HepG2 (cell line): ENCODE data around the gene ELF1. TPM values are rescaled to one million over a fixed set of nuclear protein-coding genes. Genes with fewer than 3 reads are reported as not detected.

ENCODE experiments used
- ATAC-seq: fragments of 200-7000 bp; cut with Tn5 transposase; 3 replicates; pipeline ENCODE4 v1.9.1; 2020; ENCODE audit warnings: mild to moderate bottlenecking, moderate library complexity
- BruUV-seq: library from RNA; stranded (reverse); fragments of 400-500 nt; replicated peaks from 2 replicates; lab custom pipeline; 2021; lab: Mats Ljungman, UMichigan
- CTCF ChIA-PET: fragments of 300-600 bp; formaldehyde crosslinking; extraction: SDS; loops from one replicate; lab custom pipeline; 2021; ENCODE audit warnings: low total read pairs, inconsistent platforms, low intra/inter-chr PET ratio; lab: Yijun Ruan, JAX
- POLR2A ChIA-PET: fragments of 350-600 bp; sonication (Branson Sonifier 250); formaldehyde crosslinking; loops from one replicate; lab custom pipeline; 2020; ENCODE audit warnings: antibody characterized with exemption, inconsistent platforms; lab: Yijun Ruan, JAX
- DNase-seq: peaks from one replicate; pipeline ENCODE4 v3.0.0-alpha.2; 2015; ENCODE audit warnings: low spot score
- FAIRE-seq: peaks from 3 replicates; lab custom pipeline; 2011; peaks lifted over from hg19 to GRCh38; lab: Jason Lieb, UNC
- H2AFZ ChIP-seq: one replicate; pipeline ENCODE4 v1.6.1; 2011; ENCODE audit warnings: low read length, inconsistent platforms
- H3K27ac ChIP-seq: fragments of 300-600 bp; 3 replicates; pipeline ENCODE4 v1.8.0; 2011; ENCODE audit warnings: mixed run types, mild to moderate bottlenecking, mixed read lengths, low read length, inconsistent platforms; ENCODE audit not compliant: insufficient read depth; ENCODE audit errors: extremely low read length
- H3K27me3 ChIP-seq, 2 experiments: fragments of 200-600 bp in 1 of 2; 2 replicates in 1 of 2; 3 replicates in 1 of 2; pipeline versions ENCODE4 v1.6.0 to v1.8.0; 2011; ENCODE audit warnings: low read length in 2 of 2, mild to moderate bottlenecking in 2 of 2, moderate library complexity in 2 of 2, inconsistent platforms in 1 of 2; ENCODE audit not compliant: insufficient read depth in 2 of 2, control insufficient read depth in 1 of 2
- H3K36me3 ChIP-seq, 2 experiments: fragments of 200-600 bp in 1 of 2; replicated peaks in 1 of 2; 2 replicates in 1 of 2; 3 replicates in 1 of 2; pipeline versions ENCODE4 v1.5.1 to v1.8.0; 2011; ENCODE audit warnings: low read length in 2 of 2, inconsistent platforms in 1 of 2; ENCODE audit not compliant: insufficient read depth in 2 of 2, control insufficient read depth in 1 of 2
- H3K4me1 ChIP-seq: 2 replicates; pipeline ENCODE4 v1.5.1; 2012; ENCODE audit warnings: low read length, inconsistent platforms; ENCODE audit not compliant: insufficient read depth
- H3K4me2 ChIP-seq: 2 replicates; pipeline ENCODE4 v1.6.0; 2011; ENCODE audit warnings: low read depth, low read length, inconsistent platforms
- H3K4me3 ChIP-seq, 3 experiments: fragments of 200-600 bp in 1 of 3; sonication (generic), shearing (Covaris generic) in 1 of 3; replicated peaks in 1 of 3; 2 replicates each; pipeline ENCODE4 v1.5.1; 2011 to 2016; ENCODE audit warnings: low read length in 3 of 3, inconsistent platforms in 2 of 3, low read depth in 2 of 3, mild to moderate bottlenecking in 2 of 3, control low read depth in 1 of 3, mixed read lengths in 1 of 3; ENCODE audit not compliant: insufficient read depth in 1 of 3
- H3K79me2 ChIP-seq: one replicate; pipeline ENCODE4 v1.6.1; 2011; ENCODE audit warnings: low read length, inconsistent platforms; ENCODE audit not compliant: insufficient read depth
- H3K9ac ChIP-seq: 2 replicates; pipeline ENCODE4 v1.6.0; 2011; ENCODE audit warnings: mild to moderate bottlenecking, low read depth, low read length, inconsistent platforms; ENCODE audit not compliant: insufficient read depth
- H3K9me3 ChIP-seq: 2 replicates; pipeline ENCODE4 v1.5.1; 2012; ENCODE audit warnings: mild to moderate bottlenecking, low read length
- H4K20me1 ChIP-seq: 2 replicates; pipeline ENCODE4 v1.6.0; 2011; ENCODE audit warnings: inconsistent platforms, mild to moderate bottlenecking, low read length, moderate library complexity; ENCODE audit not compliant: insufficient read depth
- ATM ChIP-seq: fragments of 450-650 bp; IDR thresholded peaks from 2 replicates; pipeline ENCODE4 v1.7.1; 2017; ENCODE audit warnings: mild to moderate bottlenecking, borderline replicate concordance
- ETV5 ChIP-seq: IDR thresholded peaks from 2 replicates; pipeline ENCODE4 v1.6.1; 2018; ENCODE audit warnings: missing biosample characterization, missing genetic modification reagents, inconsistent platforms, borderline replicate concordance
- HMG20B ChIP-seq: conservative IDR thresholded peaks from 2 replicates; pipeline ENCODE4 v1.6.1; 2016; ENCODE audit warnings: missing genetic modification reagents, missing compliant biosample characterization
- MIXL1 ChIP-seq: IDR thresholded peaks from 2 replicates; pipeline ENCODE4 v1.6.1; 2016
- POLR2G ChIP-seq: fragments of 200-400 bp; formaldehyde crosslinking; IDR thresholded peaks from 2 replicates; pipeline ENCODE4 v1.6.1; 2018; ENCODE audit warnings: mild to moderate bottlenecking, low read depth, low read length, moderate library complexity
- WGBS: methylation state at CpG from one replicate; pipeline ENCODE4 v1.1.6; 2017; ENCODE audit warnings: low lambda C conversion rate; 5-methylcytosine and 5-hydroxymethylcytosine counted together
- in situ Hi-C: cut with HindIII; loops from 2 replicates; pipeline ENCODE4 v1.10.0; 2017; ENCODE audit warnings: low pct_unique_long_range_greater_than_20kb; ENCODE audit not compliant: extremely low pct_ligation_motif_present
- intact Hi-C: fragments of 100-400 bp; cut with micrococcal nuclease; formaldehyde crosslinking; loops from one replicate; pipeline ENCODE4 v1.10.0; 2022; ENCODE audit not compliant: unreplicated experiment
- polyA plus RNA-seq, 8 experiments: library from polyadenylated mRNA; depleted of rRNA in 3 of 8; stranded (reverse) in 7 of 8; unstranded in 1 of 8; fragments of >200 nt; fragmentation: Illumina TruSeq in 4 of 8; extraction: Trizol in 4 of 8; gene quantifications; 2 replicates each; pipeline versions ENCODE4 v1.2.1 to v1.2.3, GENCODE V29; 2011 to 2016; ENCODE audit warnings: low read depth in 4 of 8, missing spikeins in 1 of 8, mixed read lengths in 1 of 8; ENCODE audit not compliant: insufficient read depth in 1 of 8
- total RNA-seq, 5 experiments: library from RNA; depleted of rRNA; stranded (reverse); fragments of >200 nt; fragmentation: Illumina TruSeq; extraction: Trizol; gene quantifications; 2 replicates each; pipeline ENCODE4 v1.2.3, GENCODE V29; 2016; ENCODE audit warnings: low read depth in 1 of 5

The ELF1 gene
- total and polyA plus RNA-seq, 2 of the 13 experiments (the other 11 are each of a cell fraction or from before 2014, with no cell fraction given) = 24.6 to 71.5 TPM

DNA sequence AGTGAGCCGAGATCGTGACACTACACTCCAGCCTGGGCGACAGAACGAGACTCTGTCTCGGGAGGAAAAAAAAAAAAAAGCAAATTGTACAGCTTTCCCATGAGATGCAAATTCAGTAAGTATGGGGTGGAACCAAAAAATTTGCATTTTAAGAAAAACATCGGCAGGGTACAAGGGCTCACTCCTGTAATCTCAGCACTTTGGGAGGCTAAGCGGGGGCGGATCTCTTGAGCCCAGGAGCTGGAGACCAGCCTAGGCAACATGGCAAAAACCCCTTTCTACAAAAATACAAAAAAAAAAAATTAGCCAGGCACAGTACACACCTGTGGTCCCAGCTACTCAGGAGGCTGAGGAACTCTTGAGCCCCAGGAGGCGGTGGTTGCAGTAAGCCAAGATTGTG is 91.2 kb downstream of the ELF1 start:
- intact Hi-C loops = no loop called here
- H3K4me1 ChIP-seq = peaks cover 1% of the 10 kb centered on the region
- in situ Hi-C loops = no loop called here
- no peaks in the 10 kb centered on the region for H3K9me3 ChIP-seq
- no peaks in the 10 kb centered on the region for H4K20me1 ChIP-seq
- H3K4me3 ChIP-seq = no peak overlapping the region
- no peaks in the 10 kb centered on the region for H3K27me3 ChIP-seq
- no peak overlapping the region for H3K9ac ChIP-seq
- no peak overlapping the region for H3K27ac ChIP-seq
- POLR2A ChIA-PET = no interaction called here
- CTCF ChIA-PET = no interaction called here
- H3K36me3 ChIP-seq = peaks cover 2 to 19% of the 10 kb centered on the region in 2 experiments; a peak in 2 of 5 replicates
- H3K79me2 ChIP-seq = no peaks in the 10 kb centered on the region
- TF ChIP-seq HMG20B (CRISPR knock-in tag) (no peak), ATM (no peak), MIXL1 (CRISPR knock-in tag) (no peak)
- WGBS = 96% methylated on average over 9 of the region's 9 CpGs
- no peak for DNase-seq
- no peak overlapping the region for H2AFZ ChIP-seq
- ATAC-seq = no peak
- no peak overlapping the region for H3K4me2 ChIP-seq
- no TSS peak for BruUV-seq
- FAIRE-seq = no peak

DNA sequence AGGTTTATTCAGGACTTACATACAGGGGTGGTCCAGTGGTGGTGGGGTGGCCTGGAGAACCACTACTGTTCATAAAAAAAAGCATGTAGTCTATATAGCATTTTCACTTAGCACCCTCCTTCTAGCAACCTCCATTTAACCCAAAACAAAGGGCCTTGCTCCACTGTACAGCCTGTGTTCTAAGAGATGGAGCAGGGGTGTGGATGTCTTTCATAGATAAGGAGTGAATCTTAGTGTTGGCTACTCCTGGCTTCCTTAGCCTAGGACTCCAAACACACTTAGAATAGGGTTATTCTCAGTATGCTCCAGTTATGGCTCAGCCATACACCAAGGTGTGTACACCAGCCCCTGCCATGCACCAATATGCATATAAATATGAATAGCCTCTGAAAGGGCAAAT is 95.2 kb downstream of the ELF1 start:
- ChIA-PET POLR2A (interaction anchor here (2.6 kb wide), 1 partner anchor 137 kb away, joined by 11 read pairs; the partner anchor contains the start of gene WBP4), CTCF (no interaction called here)
- FAIRE-seq = no peak

More for the DNA sequence above, 95.2 kb downstream of the ELF1 start:
- Histone ChIP-seq H3K27ac (no peak overlapping the region), H3K4me1 (peaks cover 27% of the 10 kb centered on the region), H3K9me3 (no peaks in the 10 kb centered on the region), H3K79me2 (no peaks in the 10 kb centered on the region), H3K36me3 (no peaks in the 10 kb centered on the region), H3K4me3 (no peak overlapping the region), H3K4me2 (no peak overlapping the region), H3K9ac (no peak overlapping the region), H3K27me3 (no peaks in the 10 kb centered on the region; a peak in 2 of 5 replicates), H2AFZ (no peak overlapping the region)
- no peak for DNase-seq
- ATAC-seq = no peak
- BruUV-seq = no TSS peak
- intact Hi-C loops = loop anchor here (5.0 kb wide), 1 partner anchor 93 kb away; the partner anchor contains the start of gene ELF1
- no peak for TF ChIP-seq ETV5 (CRISPR knock-in tag)
- TF ChIP-seq POLR2G = peak; percentile 30; the same call in 1 of the 2 replicates
- TF ChIP-seq, all 625 proteins: peak for 1
- in situ Hi-C loops = no loop called here
- no peaks in the 10 kb centered on the region for H4K20me1 ChIP-seq
